ENCODE results near the gene GGT5.

GGT5 gene

DNA sequence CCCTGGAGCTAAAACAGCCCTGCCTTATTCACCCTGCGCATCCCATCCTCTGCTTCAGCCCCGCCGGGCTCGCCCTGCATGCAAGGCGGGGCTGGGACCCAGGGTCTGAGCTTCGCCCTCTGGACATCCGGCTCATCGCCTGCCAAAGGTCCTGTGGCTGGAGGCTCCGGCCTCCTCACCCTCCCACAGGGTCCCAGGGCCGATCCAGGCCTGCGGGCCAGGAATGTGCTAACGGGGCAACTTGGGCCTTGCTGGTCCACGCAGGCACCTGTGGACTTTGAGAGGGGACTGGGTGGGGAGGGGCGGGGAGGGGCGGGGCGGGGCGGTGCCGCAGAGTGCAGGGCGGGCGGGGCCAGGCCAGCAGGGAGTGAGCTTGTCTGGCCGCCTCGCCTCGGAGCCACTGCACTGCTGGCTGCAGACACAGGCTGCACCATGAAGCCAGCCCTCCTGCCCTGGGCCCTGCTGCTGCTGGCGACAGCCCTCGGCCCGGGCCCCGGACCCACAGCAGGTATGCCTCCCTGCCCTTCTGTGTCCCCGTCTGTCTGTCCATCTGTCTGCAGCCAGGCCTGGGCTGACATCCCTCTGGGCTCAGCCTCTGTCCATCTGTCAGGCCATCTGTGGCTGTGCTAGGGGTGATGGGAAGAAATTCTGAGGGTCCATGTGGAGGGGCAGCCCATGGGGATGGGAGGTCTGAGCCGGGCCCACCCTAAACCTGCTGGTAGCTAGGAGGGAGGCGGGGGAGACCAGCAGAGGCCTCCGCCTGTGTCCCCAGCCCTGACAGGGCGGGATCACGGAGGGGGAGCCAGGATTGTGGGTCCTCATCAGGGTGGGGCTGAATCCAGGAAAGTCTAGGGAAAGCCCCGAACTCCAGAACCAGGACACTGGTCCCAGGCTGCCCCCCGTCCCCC lies 63.5 kb downstream of the GGT5 start, which contains the start of gene SUSD2:
Gene SUSD2 (plus strand): TSS at position 400 of the 908 bp plus-strand sequence. CDS start 33 bp downstream, at position 433.
- TF ChIP-seq, protein P1, sequence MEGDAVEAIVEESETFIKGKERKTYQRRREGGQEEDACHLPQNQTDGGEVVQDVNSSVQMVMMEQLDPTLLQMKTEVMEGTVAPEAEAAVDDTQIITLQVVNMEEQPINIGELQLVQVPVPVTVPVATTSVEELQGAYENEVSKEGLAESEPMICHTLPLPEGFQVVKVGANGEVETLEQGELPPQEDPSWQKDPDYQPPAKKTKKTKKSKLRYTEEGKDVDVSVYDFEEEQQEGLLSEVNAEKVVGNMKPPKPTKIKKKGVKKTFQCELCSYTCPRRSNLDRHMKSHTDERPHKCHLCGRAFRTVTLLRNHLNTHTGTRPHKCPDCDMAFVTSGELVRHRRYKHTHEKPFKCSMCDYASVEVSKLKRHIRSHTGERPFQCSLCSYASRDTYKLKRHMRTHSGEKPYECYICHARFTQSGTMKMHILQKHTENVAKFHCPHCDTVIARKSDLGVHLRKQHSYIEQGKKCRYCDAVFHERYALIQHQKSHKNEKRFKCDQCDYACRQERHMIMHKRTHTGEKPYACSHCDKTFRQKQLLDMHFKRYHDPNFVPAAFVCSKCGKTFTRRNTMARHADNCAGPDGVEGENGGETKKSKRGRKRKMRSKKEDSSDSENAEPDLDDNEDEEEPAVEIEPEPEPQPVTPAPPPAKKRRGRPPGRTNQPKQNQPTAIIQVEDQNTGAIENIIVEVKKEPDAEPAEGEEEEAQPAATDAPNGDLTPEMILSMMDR (IDR thresholded peaks at IDR 0.05) = no peak
- Mint-ChIP-seq H3K9me3 (no peaks in the 10 kb centered on the region), H3K27ac (no peak within 1 kb of the TSS), H3K36me3 (ENCODE audit: low read depth) (no peaks in the 10 kb centered on the region), H3K4me1 (no peaks in the 10 kb centered on the region), H3K27me3 (ENCODE audit: low read depth, poor library complexity) (peaks cover under 1% of the 10 kb centered on the region), H3K4me3 (no peak within 1 kb of the TSS)
- peak; percentile 48 for DNase-seq

DNA sequence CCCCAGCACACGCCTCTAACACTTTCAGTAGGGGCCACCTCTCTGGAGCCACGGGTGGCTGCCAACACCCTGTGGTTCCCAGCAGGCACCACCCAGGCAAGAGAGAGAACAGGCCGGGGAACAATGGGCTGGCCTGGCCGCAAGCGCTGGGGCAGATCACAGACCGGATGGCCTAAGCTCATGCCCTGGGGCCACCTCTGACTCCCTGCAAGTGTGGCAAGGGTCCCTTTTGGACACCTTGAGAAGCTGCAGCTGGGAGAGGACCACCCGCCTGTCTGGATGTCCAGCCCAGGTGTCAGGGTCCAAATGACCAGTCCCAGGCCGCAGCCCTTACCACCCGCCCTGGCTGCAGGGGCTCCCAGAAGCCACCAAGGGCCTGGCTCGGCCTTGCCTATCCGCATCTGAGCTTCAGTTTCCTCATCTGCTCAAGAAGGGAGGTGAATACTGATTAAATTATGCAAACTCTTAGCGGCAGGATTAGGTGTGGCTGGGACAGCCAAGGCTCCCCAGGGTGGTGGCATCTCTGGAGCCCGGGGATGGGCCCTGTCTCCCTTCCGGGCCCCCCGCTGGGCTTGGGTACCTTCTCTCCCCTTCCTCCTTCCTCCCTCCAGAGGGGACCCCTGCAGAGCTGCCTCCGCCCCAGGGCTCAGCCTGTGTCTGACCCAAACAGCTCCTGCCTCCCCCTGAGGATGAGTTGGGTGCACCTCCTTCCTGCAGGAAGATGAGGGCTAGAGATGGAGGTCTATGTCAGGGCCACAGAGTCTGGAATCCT lies 64.4 kb downstream of the GGT5 start:
- no peaks in the 10 kb centered on the region for H3K36me3 Mint-ChIP-seq (ENCODE audit: low read depth)
- peaks cover 3% of the 10 kb centered on the region for H3K27me3 Mint-ChIP-seq (ENCODE audit: low read depth, poor library complexity)
- H3K9me3 Mint-ChIP-seq = no peaks in the 10 kb centered on the region
- H3K4me3 Mint-ChIP-seq = no peak overlapping the region
- DNase-seq = no peak
- no peaks in the 10 kb centered on the region for H3K4me1 Mint-ChIP-seq
- TF ChIP-seq, protein P1 (IDR thresholded peaks at IDR 0.05) = no peak
- H3K27ac Mint-ChIP-seq = no peak overlapping the region

DNA sequence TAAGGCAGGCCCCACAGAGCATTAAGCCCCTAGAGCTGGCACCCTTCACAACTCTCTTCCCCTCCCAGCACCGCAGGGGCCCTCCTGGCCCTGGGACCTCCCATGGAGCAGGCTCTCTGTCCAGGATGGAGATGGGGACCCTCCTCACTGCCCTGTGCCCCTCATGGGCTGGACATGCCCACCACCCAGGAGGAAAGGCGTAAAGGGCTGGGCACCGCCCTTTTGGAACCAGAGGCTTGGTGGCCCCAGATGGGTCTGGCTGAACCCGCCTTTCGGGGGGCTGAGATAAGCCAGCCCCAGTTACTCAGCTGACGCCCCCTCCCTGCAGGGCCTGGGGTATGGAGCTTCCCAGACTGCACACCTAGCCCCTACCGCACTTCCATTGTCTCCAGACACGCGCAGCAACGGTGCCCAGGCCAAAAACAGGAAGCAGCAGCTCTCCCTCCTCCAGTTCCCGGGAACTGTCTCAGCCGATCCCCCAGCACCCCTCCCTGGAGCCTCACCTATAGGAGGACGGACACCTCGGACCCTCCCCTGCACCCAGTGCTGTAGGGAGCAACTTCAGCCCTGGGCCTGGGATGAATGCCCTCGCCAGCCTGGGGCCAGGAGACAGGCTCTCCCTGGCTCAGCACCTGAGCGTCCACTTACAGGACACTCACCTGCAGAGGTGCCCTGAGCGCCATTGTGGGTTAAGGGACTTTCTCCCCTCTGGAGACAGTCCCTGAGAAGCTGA lies 65.2 kb downstream of the GGT5 start:
- DNase-seq = no peak
- Mint-ChIP-seq H3K4me3 (no peak overlapping the region), H3K36me3 (ENCODE audit: low read depth) (no peaks in the 10 kb centered on the region), H3K27ac (peak overlapping the region; percentile 78), H3K4me1 (no peaks in the 10 kb centered on the region), H3K27me3 (ENCODE audit: low read depth, poor library complexity) (peaks cover 3% of the 10 kb centered on the region), H3K9me3 (no peaks in the 10 kb centered on the region)
- TF ChIP-seq, protein P1 (IDR thresholded peaks at IDR 0.05) = no peak

DNA sequence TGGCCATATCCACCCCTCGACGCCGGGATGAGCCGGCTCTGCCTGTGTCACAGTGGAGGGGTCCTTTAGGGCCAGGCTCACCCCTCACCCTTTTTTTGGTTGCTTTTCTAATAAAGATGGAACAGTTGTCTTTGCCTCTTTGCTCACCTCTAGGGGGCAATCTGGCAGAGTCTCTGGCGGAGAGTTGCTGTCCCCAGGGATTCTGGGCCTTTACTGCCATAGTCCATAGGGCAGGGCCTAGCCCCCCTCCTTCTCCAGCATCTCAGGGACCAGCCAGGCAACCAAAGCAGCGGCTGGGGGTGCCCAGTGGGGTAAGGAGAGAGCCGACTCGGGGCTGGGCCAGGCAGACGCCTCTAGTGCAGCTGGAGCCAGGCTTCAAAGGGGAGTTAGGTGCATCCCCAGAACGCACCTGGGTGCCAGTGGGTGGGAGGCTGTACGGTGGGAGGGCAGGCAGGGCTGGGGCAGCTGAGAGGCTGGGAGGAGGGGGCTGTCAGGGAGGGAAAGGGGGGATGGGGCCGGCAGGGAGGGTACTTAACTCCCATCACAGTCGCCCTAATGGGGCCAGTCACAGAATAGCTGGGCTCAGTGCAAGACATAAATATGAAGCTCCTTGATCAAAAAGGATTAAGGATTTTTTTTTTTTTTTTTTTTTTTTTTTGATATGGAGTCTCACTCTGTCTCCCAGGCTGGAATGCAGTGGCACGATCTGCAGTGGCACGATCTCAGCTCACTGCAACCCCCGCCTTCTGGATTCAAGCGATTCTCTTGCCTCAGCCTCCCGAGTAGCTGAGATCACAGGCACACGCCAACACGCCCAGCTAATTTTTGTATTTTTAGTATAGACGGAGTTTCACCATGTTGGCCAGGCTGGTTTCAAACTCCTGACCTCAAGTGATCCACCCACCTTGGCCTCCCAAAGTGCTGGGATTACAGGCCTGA lies 66.1 kb downstream of the GGT5 start:
- DNase-seq = peak; percentile 43
- H3K4me1 Mint-ChIP-seq = no peaks in the 10 kb centered on the region
- no peak overlapping the region for H3K4me3 Mint-ChIP-seq
- TF ChIP-seq, protein P1 (IDR thresholded peaks at IDR 0.05) = peak; percentile 36
- peaks cover 3% of the 10 kb centered on the region for H3K27me3 Mint-ChIP-seq (ENCODE audit: low read depth, poor library complexity)
- peak overlapping the region; percentile 78 for H3K27ac Mint-ChIP-seq
- no peaks in the 10 kb centered on the region for H3K9me3 Mint-ChIP-seq
- no peaks in the 10 kb centered on the region for H3K36me3 Mint-ChIP-seq (ENCODE audit: low read depth)

DNA sequence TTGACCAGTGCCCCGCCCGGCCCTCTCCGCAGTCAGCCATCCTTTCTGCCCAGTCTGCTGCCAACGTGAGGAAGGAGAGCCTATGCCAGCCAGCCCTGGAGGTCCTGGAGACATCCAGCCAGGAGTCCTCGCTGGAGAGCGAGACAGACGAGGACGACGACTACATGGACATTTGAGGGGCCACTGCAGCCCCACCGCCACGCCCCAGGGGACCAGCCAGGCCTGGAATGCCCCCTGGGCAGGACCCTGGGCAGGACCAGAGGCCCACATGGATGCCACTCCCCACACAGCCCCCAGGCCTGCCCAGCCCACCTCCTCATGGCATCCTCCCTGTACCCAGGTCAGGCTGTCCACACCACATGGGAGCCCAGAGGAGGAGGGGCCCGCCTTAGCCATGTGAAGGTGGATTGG lies 66.9 kb downstream of the GGT5 start:
- peaks cover 3% of the 10 kb centered on the region for H3K27me3 Mint-ChIP-seq (ENCODE audit: low read depth, poor library complexity)
- no peak overlapping the region for H3K4me3 Mint-ChIP-seq
- peaks cover 3% of the 10 kb centered on the region for H3K36me3 Mint-ChIP-seq (ENCODE audit: low read depth)
- no peak overlapping the region for H3K27ac Mint-ChIP-seq
- DNase-seq = no peak
- TF ChIP-seq, protein P1 (IDR thresholded peaks at IDR 0.05) = no peak
- H3K9me3 Mint-ChIP-seq = no peaks in the 10 kb centered on the region
- no peaks in the 10 kb centered on the region for H3K4me1 Mint-ChIP-seq
